Erythroblast (primary cell): ENCODE results near the gene NLRC5.

Experiments
- GATA1 ChIP-seq: IDR thresholded peaks from 2 replicates; pipeline ENCODE4 v1.6.1; 2011; ENCODE audit warnings: low read depth, mild to moderate bottlenecking, control low read depth, low read length, moderate library complexity
- POLR2A ChIP-seq: IDR thresholded peaks from 2 replicates; pipeline ENCODE4 v1.6.1; 2011; ENCODE audit warnings: mild to moderate bottlenecking, low read length

DNA sequence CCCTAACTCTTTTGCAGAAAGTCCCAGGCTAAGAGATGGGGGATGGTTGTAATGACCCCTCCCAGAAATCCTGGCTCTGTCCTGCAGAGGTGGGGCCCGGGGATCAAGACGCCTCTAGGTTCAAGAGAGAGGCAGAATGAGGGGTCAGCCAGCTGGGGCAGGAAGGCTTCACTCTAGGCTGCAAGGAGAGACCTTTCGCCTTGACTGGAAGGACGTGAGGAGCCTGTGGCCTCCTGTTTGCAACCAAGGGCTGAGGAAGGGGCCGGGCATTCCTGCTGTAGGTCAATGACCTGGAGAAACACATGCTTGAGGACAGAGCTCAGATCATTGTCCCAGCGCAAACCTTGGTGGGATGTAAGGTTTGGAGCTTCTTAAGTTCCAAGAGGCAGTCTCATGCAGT lies 36.4 kb upstream of the NLRC5 start:
- TF ChIP-seq POLR2A, result no peak
- TF ChIP-seq GATA1, result no peak
